ENCODE measurements around the gene TTC3. TPM values are rescaled to one million over a fixed set of nuclear protein-coding genes. Genes with fewer than 3 reads are reported as not detected.

Gene TTC3
- total RNA-seq, 1 donor from 2014 or later = 93.0 TPM

GRCh38 chr21:37117204-37117603 lies 44.1 kb downstream of the TTC3 start:
- ATAC-seq (no peak), DNase-seq (no peak)
- intact Hi-C loops (cut with DNase I) = no loop called here
- Histone ChIP-seq H3K27me3 (ENCODE audit: low read depth) (no peaks in the 10 kb centered on the region), H3K36me3 (peaks cover 7% of the 10 kb centered on the region), H3K4me1 (no peaks in the 10 kb centered on the region), H3K9me3 (no peaks in the 10 kb centered on the region), H3K27ac (no peak overlapping the region), H3K4me3 (no peak overlapping the region)
- no peak for TF ChIP-seq CTCF (IDR thresholded peaks at IDR 0.05)

- intact Hi-C loops (cut with DNase I) = no loop called here
- Histone ChIP-seq H3K27me3 (ENCODE audit: low read depth) (no peaks in the 10 kb centered on the region), H3K36me3 (peaks cover 7% of the 10 kb centered on the region), H3K9me3 (no peaks in the 10 kb centered on the region), H3K4me3 (no peak overlapping the region), H3K4me1 (no peaks in the 10 kb centered on the region), H3K27ac (no peak overlapping the region)
- ATAC-seq = no peak
- no peak for TF ChIP-seq CTCF (IDR thresholded peaks at IDR 0.05)
- no peak for DNase-seq
These were observed 45.3 kb downstream of the TTC3 start for GRCh38 chr21:37118187-37118826.

- no peak for TF ChIP-seq CTCF (IDR thresholded peaks at IDR 0.05)
- Histone ChIP-seq H3K9me3 (no peaks in the 10 kb centered on the region), H3K4me1 (no peaks in the 10 kb centered on the region), H3K36me3 (peaks cover 16% of the 10 kb centered on the region), H3K27ac (no peak overlapping the region), H3K4me3 (no peak overlapping the region), H3K27me3 (ENCODE audit: low read depth) (no peaks in the 10 kb centered on the region)
- intact Hi-C loops (cut with DNase I) = no loop called here
- DNase-seq (no peak), ATAC-seq (no peak)
These were observed 46.6 kb downstream of the TTC3 start for GRCh38 chr21:37119421-37120218.

- ATAC-seq (peak; percentile 76 to 78), DNase-seq (no peak)
- TF ChIP-seq CTCF (IDR thresholded peaks at IDR 0.05) = no peak
- Histone ChIP-seq H3K36me3 (peaks cover 77% of the 10 kb centered on the region), H3K27ac (no peak overlapping the region), H3K4me3 (no peak overlapping the region), H3K27me3 (ENCODE audit: low read depth) (no peaks in the 10 kb centered on the region), H3K9me3 (no peaks in the 10 kb centered on the region), H3K4me1 (no peaks in the 10 kb centered on the region)
- intact Hi-C loops (cut with DNase I) = no loop called here
These were observed 55.0 kb downstream of the TTC3 start for GRCh38 chr21:37128076-37128475.

- H3K27me3 ChIP-seq (ENCODE audit: low read depth) = no peaks in the 10 kb centered on the region
- H3K27ac ChIP-seq = no peak overlapping the region
- DNase-seq (no peak), ATAC-seq (no peak)
- no peak overlapping the region for H3K4me3 ChIP-seq
- H3K9me3 ChIP-seq = no peaks in the 10 kb centered on the region
- H3K36me3 ChIP-seq = peaks cover 84% of the 10 kb centered on the region
- no peaks in the 10 kb centered on the region for H3K4me1 ChIP-seq
- intact Hi-C loops (cut with DNase I) = no loop called here
- no peak for TF ChIP-seq CTCF (IDR thresholded peaks at IDR 0.05)
These were observed 57.9 kb downstream of the TTC3 start for GRCh38 chr21:37130971-37131370.
